Ovary (tissue), 3 donors: ENCODE measurements around the gene TMEM156.

ENCODE experiments used
- CTCF ChIP-seq, 3 donors: fragments of 450-650 bp in 2 of 3; fragments of 200-600 bp in 1 of 3; IDR thresholded peaks; one replicate each; pipeline versions ENCODE4 v1.5.1 to v1.8.0; 2016 to 2022; ENCODE audit warnings: antibody characterized with exemption in 3 of 3, mild to moderate bottlenecking in 1 of 3
- EP300 ChIP-seq: sonication (generic); formaldehyde crosslinking; IDR thresholded peaks from one replicate; pipeline ENCODE4 v1.6.1; 2017; ENCODE audit warnings: antibody characterized with exemption
- POLR2A ChIP-seq: fragments of 450-650 bp; IDR thresholded peaks from one replicate; pipeline ENCODE4 v1.6.1; 2017; ENCODE audit warnings: antibody characterized with exemption, mild to moderate bottlenecking, moderate library complexity
- donor health status: DM: no; HTN: no; CAD: no.

- TF ChIP-seq POLR2A (no peak), CTCF (IDR thresholded peaks at IDR 0.05) (no peak), EP300 (no peak)
Measured at GRCh38 chr4:39029752-39030694, 2.2 kb downstream of the TMEM156 start.
